ENCODE results near the gene FOXJ2.

DNA sequence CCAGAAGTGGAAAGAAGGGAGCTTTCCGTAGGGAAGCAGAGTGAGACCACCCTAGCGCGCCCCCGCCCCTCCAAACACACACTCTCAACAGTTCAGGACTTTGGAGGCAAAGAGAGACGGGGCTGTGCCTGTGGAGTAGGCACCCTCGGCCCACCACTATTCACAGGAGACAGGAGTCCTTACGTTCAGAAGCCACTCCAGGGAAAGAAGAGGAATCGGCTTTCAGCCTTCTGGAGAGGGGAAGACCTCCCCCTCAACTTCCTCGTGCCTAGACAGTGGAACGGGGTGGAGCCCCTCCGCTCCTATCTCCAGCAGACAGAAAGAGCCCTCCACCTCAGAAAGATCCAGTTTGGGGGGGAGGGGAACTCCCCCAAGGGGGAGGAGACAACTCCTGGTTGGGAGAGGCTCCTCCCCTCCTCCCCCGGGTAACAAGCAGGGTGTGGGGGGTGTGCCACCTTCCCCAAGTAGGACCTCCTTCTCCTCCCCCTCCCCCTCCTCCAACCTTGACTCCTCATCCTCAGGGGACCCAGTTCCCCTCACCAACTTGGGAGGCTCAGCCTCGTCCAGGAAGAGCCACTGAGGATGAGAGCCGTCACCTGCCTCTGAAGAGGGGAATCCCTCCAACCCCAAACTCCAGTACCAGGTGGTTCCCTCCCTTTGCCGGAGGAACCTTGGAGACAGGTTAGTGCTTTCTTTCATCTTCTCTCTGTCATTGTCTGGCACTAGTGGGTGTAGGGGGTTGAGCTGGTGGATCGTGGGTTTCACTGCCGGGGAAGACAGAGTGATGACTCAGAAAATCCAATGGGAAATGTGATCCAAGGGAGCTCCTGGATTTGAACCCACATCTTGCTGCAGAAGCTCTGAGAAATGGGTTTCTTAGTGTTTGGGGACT, 883 bp downstream of the FOXJ2 start:
- no peak for TF ChIP-seq GATA2 (IDR thresholded peaks at IDR 0.05; ENCODE audit: low read depth, low read length)
- TF ChIP-seq GATA3 (IDR thresholded peaks at IDR 0.05; ENCODE audit: low read depth, low read length) = no peak
